Testis (tissue), 2 donors: ENCODE data around the gene NRARP.
"Not testable (repeated sequence)": the region's sequence is repeated elsewhere in the genome, so short reads cannot be mapped to it uniquely, and the experiment has no call there.

Source experiments
- POLR2A ChIP-seq: fragments of 450-650 bp; IDR thresholded peaks from one replicate; pipeline ENCODE4 v1.6.1; 2017; ENCODE audit warnings: antibody characterized with exemption, mild to moderate bottlenecking, moderate library complexity
- TF ChIP-seq, protein P1 (sequence below), 3 experiments: fragments of 450-650 bp in 2 of 3; fragments of 200-600 bp in 1 of 3; sonication (generic) in 1 of 3; IDR thresholded peaks; one replicate each; pipeline ENCODE4 v1.5.1; 2016 to 2019; ENCODE audit warnings: antibody characterized with exemption in 3 of 3, mild to moderate bottlenecking in 2 of 3, moderate library complexity in 1 of 3

DNA sequence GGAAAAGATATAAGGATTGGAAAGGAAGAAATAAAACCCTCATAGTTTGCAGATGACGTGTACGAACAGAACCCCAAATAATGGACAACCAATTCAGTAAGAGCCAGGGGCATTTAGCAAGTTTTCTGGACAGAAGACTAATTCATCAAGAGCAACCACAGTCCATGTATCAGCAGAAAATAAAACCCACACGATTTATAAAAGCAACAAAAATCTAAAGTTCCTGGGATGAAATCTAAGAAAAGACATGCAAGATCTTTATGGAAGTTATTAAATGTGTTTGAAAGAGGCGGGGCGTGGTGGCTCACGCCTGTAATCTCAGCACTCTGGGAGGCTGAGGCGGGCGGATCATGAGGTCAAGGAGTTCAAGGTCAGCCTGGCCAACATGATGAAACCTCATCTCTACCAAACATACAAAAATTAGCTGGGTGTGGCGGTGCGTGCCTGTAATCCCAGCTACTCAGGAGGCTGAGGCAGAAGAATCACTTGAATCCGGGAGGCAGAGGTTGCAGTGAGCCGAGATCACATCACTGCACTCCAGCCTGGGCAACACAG lies 37.9 kb upstream of the NRARP start:
- TF ChIP-seq, protein P1, sequence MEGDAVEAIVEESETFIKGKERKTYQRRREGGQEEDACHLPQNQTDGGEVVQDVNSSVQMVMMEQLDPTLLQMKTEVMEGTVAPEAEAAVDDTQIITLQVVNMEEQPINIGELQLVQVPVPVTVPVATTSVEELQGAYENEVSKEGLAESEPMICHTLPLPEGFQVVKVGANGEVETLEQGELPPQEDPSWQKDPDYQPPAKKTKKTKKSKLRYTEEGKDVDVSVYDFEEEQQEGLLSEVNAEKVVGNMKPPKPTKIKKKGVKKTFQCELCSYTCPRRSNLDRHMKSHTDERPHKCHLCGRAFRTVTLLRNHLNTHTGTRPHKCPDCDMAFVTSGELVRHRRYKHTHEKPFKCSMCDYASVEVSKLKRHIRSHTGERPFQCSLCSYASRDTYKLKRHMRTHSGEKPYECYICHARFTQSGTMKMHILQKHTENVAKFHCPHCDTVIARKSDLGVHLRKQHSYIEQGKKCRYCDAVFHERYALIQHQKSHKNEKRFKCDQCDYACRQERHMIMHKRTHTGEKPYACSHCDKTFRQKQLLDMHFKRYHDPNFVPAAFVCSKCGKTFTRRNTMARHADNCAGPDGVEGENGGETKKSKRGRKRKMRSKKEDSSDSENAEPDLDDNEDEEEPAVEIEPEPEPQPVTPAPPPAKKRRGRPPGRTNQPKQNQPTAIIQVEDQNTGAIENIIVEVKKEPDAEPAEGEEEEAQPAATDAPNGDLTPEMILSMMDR (IDR thresholded peaks at IDR 0.05): not testable (repeated sequence)
- TF ChIP-seq POLR2A: not testable (repeated sequence)
